ENCODE measurements around the gene PLXDC2.

The PLXDC2 gene

GRCh38 chr10:19911886-19912285 lies 95.7 kb downstream of the PLXDC2 start:
- no peak for DNase-seq (ENCODE audit: low read depth)

- DNase-seq (ENCODE audit: low read depth): no peak
These were observed 97.8 kb downstream of the PLXDC2 start for GRCh38 chr10:19913987-19914386.

GRCh38 chr10:19915125-19915524 lies 98.9 kb downstream of the PLXDC2 start:
- DNase-seq (ENCODE audit: low read depth): no peak

GRCh38 chr10:19915816-19916215 lies 99.6 kb downstream of the PLXDC2 start:
- no peak for DNase-seq (ENCODE audit: low read depth)

- DNase-seq (ENCODE audit: low read depth): no peak
These were observed 101.7 kb downstream of the PLXDC2 start for GRCh38 chr10:19917751-19918478.

- no peak for DNase-seq (ENCODE audit: low read depth)
These were observed 102.6 kb downstream of the PLXDC2 start for GRCh38 chr10:19918794-19919193.

GRCh38 chr10:19919671-19920070 lies 103.4 kb downstream of the PLXDC2 start:
- DNase-seq (ENCODE audit: low read depth): no peak

GRCh38 chr10:19920075-19920726 lies 104.0 kb downstream of the PLXDC2 start:
- DNase-seq (ENCODE audit: low read depth): no peak

GRCh38 chr10:19921300-19922140 lies 105.3 kb downstream of the PLXDC2 start:
- DNase-seq (ENCODE audit: low read depth): no peak

- no peak for DNase-seq (ENCODE audit: low read depth)
These were observed 106.2 kb downstream of the PLXDC2 start for GRCh38 chr10:19922236-19922963.

- no peak for DNase-seq (ENCODE audit: low read depth)
These were observed 108.8 kb downstream of the PLXDC2 start for GRCh38 chr10:19925064-19925463.

- DNase-seq (ENCODE audit: low read depth): no peak
These were observed 112.7 kb downstream of the PLXDC2 start for GRCh38 chr10:19928936-19929335.

GRCh38 chr10:19929506-19930140 lies 113.4 kb downstream of the PLXDC2 start:
- DNase-seq (ENCODE audit: low read depth): no peak

- no peak for DNase-seq (ENCODE audit: low read depth)
These were observed 115.0 kb downstream of the PLXDC2 start for GRCh38 chr10:19930936-19931893.

- DNase-seq (ENCODE audit: low read depth): no peak
These were observed 115.8 kb downstream of the PLXDC2 start for GRCh38 chr10:19931894-19932590.

- no peak for DNase-seq (ENCODE audit: low read depth)
These were observed 116.7 kb downstream of the PLXDC2 start for GRCh38 chr10:19932806-19933371.

- DNase-seq (ENCODE audit: low read depth): no peak
These were observed 117.5 kb downstream of the PLXDC2 start for GRCh38 chr10:19933772-19934171.

GRCh38 chr10:19935176-19935575 lies 118.9 kb downstream of the PLXDC2 start:
- no peak for DNase-seq (ENCODE audit: low read depth)

GRCh38 chr10:19936289-19936688 lies 120.1 kb downstream of the PLXDC2 start:
- DNase-seq (ENCODE audit: low read depth): no peak

GRCh38 chr10:19937989-19938388 lies 121.8 kb downstream of the PLXDC2 start:
- DNase-seq (ENCODE audit: low read depth): no peak

Measured in stimulated activated CD8-positive, alpha-beta memory T cell treated with anti-CD3 and anti-CD28 coated beads, Interleukin-4, amount 100 ng/mL, for 24 hours (primary cell).